ENCODE data around the gene PDZRN4. TPM values are rescaled to one million over a fixed set of nuclear protein-coding genes. Genes with fewer than 3 reads are reported as not detected.
A peak's percentile ranks its signal among the peaks of the same experiment; 100 is the strongest.

The PDZRN4 gene
- total RNA-seq, 1 donor from 2014 or later = 0.75 TPM

GRCh38 chr12:41205070-41205709 is 17.1 kb downstream of the PDZRN4 start:
- TF ChIP-seq CTCF (IDR thresholded peaks at IDR 0.05) = no peak
- H3K27me3 ChIP-seq = no peaks in the 10 kb centered on the region
- no peaks in the 10 kb centered on the region for H3K9me3 ChIP-seq
- H3K36me3 ChIP-seq = no peaks in the 10 kb centered on the region
- DNase-seq (no peak), ATAC-seq (peak; percentile 85)
- peak overlapping the region; percentile 29 for H3K4me3 ChIP-seq
- H3K27ac ChIP-seq = no peak overlapping the region
- H3K4me1 ChIP-seq = no peaks in the 10 kb centered on the region
- intact Hi-C loops (cut with DNase I) = no loop called here

GRCh38 chr12:41206298-41206697 is 18.2 kb downstream of the PDZRN4 start:
- Histone ChIP-seq H3K4me3 (no peak overlapping the region), H3K27me3 (no peaks in the 10 kb centered on the region), H3K27ac (no peak overlapping the region), H3K4me1 (no peaks in the 10 kb centered on the region), H3K36me3 (no peaks in the 10 kb centered on the region), H3K9me3 (no peaks in the 10 kb centered on the region)
- DNase-seq (no peak), ATAC-seq (no peak)
- intact Hi-C loops (cut with DNase I) = no loop called here
- no peak for TF ChIP-seq CTCF (IDR thresholded peaks at IDR 0.05)

GRCh38 chr12:41211448-41211847 is 23.3 kb downstream of the PDZRN4 start:
- TF ChIP-seq CTCF (IDR thresholded peaks at IDR 0.05) = no peak
- DNase-seq = no peak
- H3K4me3 ChIP-seq = no peak overlapping the region
- no peak overlapping the region for H3K27ac ChIP-seq
- H3K4me1 ChIP-seq = no peaks in the 10 kb centered on the region
- ATAC-seq = no peak
- no peaks in the 10 kb centered on the region for H3K9me3 ChIP-seq
- H3K27me3 ChIP-seq = no peaks in the 10 kb centered on the region
- no peaks in the 10 kb centered on the region for H3K36me3 ChIP-seq
- intact Hi-C loops (cut with DNase I) = no loop called here

GRCh38 chr12:41212625-41213024 is 24.5 kb downstream of the PDZRN4 start:
- no peak for DNase-seq
- Histone ChIP-seq H3K9me3 (no peaks in the 10 kb centered on the region), H3K4me3 (no peak overlapping the region), H3K4me1 (peaks cover 1% of the 10 kb centered on the region), H3K27me3 (no peaks in the 10 kb centered on the region), H3K36me3 (no peaks in the 10 kb centered on the region), H3K27ac (no peak overlapping the region)
- intact Hi-C loops (cut with DNase I) = no loop called here
- no peak for ATAC-seq
- no peak for TF ChIP-seq CTCF (IDR thresholded peaks at IDR 0.05)

- intact Hi-C loops (cut with DNase I) = no loop called here
These were observed 25.0 kb downstream of the PDZRN4 start for GRCh38 chr12:41213107-41213506.

More at GRCh38 chr12:41213107-41213506, 25.0 kb downstream of the PDZRN4 start:
- no peak overlapping the region for H3K4me3 ChIP-seq
- no peaks in the 10 kb centered on the region for H3K36me3 ChIP-seq
- DNase-seq = no peak
- H3K9me3 ChIP-seq = no peaks in the 10 kb centered on the region
- TF ChIP-seq CTCF (IDR thresholded peaks at IDR 0.05) = no peak
- no peak overlapping the region for H3K27ac ChIP-seq
- peaks cover 6% of the 10 kb centered on the region for H3K4me1 ChIP-seq
- no peaks in the 10 kb centered on the region for H3K27me3 ChIP-seq
- no peak for ATAC-seq
